ENCODE results near the gene MACROH2A2. TPM values are rescaled to one million over a fixed set of nuclear protein-coding genes. Genes with fewer than 3 reads are reported as not detected.

Gene MACROH2A2
- total and polyA plus RNA-seq, 2 of the 13 experiments (the other 11 are each of a cell fraction or from before 2014, with no cell fraction given), result 9.8 to 43.1 TPM

GRCh38 chr10:70132098-70133029, 79.7 kb downstream of the MACROH2A2 start, which contains the start of gene AIFM2 (continued):
- peak; percentile 9 for TF ChIP-seq MED8 (CRISPR knock-in tag; IDR thresholded peaks at IDR 0.05; ENCODE audit: insufficient replicate concordance)
- TF ChIP-seq HIVEP1 (CRISPR knock-in tag; IDR thresholded peaks at IDR 0.05), result peak; percentile 41; the same call in 1 of the 2 replicates
- TF ChIP-seq ZFAT (CRISPR knock-in tag; conservative IDR thresholded peaks at IDR 0.05), result no peak; the same call in 1 of the 2 replicates
- TF ChIP-seq KLF11 (CRISPR knock-in tag; IDR thresholded peaks at IDR 0.05), result no peak
- TF ChIP-seq RFX3 (CRISPR knock-in tag; IDR thresholded peaks at IDR 0.05), result no peak
- no peak for TF ChIP-seq STAG1 (CRISPR knock-in tag; IDR thresholded peaks at IDR 0.05)
- peak; percentile 99 for TF ChIP-seq ZNF282 (IDR thresholded peaks at IDR 0.05; ENCODE audit: partially characterized antibody)
- peak; percentile 95 for TF ChIP-seq NR2C2 (CRISPR knock-in tag; IDR thresholded peaks at IDR 0.05; ENCODE audit: borderline replicate concordance)
- TF ChIP-seq, protein P1, sequence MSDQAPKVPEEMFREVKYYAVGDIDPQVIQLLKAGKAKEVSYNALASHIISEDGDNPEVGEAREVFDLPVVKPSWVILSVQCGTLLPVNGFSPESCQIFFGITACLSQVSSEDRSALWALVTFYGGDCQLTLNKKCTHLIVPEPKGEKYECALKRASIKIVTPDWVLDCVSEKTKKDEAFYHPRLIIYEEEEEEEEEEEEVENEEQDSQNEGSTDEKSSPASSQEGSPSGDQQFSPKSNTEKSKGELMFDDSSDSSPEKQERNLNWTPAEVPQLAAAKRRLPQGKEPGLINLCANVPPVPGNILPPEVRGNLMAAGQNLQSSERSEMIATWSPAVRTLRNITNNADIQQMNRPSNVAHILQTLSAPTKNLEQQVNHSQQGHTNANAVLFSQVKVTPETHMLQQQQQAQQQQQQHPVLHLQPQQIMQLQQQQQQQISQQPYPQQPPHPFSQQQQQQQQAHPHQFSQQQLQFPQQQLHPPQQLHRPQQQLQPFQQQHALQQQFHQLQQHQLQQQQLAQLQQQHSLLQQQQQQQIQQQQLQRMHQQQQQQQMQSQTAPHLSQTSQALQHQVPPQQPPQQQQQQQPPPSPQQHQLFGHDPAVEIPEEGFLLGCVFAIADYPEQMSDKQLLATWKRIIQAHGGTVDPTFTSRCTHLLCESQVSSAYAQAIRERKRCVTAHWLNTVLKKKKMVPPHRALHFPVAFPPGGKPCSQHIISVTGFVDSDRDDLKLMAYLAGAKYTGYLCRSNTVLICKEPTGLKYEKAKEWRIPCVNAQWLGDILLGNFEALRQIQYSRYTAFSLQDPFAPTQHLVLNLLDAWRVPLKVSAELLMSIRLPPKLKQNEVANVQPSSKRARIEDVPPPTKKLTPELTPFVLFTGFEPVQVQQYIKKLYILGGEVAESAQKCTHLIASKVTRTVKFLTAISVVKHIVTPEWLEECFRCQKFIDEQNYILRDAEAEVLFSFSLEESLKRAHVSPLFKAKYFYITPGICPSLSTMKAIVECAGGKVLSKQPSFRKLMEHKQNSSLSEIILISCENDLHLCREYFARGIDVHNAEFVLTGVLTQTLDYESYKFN (CRISPR knock-in tag; conservative IDR thresholded peaks at IDR 0.05), result peak; percentile 86
- no peak for TF ChIP-seq CENPX (CRISPR knock-in tag; IDR thresholded peaks at IDR 0.05)
- peak; percentile 69; the same call in 1 of the 2 replicates for TF ChIP-seq TFE3 (CRISPR knock-in tag; IDR thresholded peaks at IDR 0.05)
- no peak for TF ChIP-seq FOXM1 (CRISPR knock-in tag; IDR thresholded peaks at IDR 0.05)
- TF ChIP-seq FOXC1 (CRISPR knock-in tag; IDR thresholded peaks at IDR 0.05; ENCODE audit: borderline replicate concordance), result peak; percentile 75
- no peak for TF ChIP-seq GMEB2 (CRISPR knock-in tag; IDR thresholded peaks at IDR 0.05; ENCODE audit: low read depth)
- no peak for TF ChIP-seq ZNF598 (CRISPR knock-in tag; IDR thresholded peaks at IDR 0.05; ENCODE audit: borderline replicate concordance)
